Nephron (organoid): ENCODE data around the gene MED7.

ENCODE experiments used
- H3K27ac Mint-ChIP-seq, 3 experiments: 2 replicates each; pipeline ENCODE4 v1.8.0; 2020; ENCODE audit warnings: mixed read lengths in 3 of 3, mild to moderate bottlenecking in 2 of 3, moderate library complexity in 1 of 3
- H3K27me3 Mint-ChIP-seq: 2 replicates; pipeline ENCODE4 v1.8.0; 2021; ENCODE audit warnings: low read depth, mild to moderate bottlenecking, moderate library complexity, mixed read lengths
- H3K36me3 Mint-ChIP-seq: 2 replicates; pipeline ENCODE4 v1.8.0; 2020; ENCODE audit warnings: low read depth, mixed read lengths
- H3K4me1 Mint-ChIP-seq: 2 replicates; pipeline ENCODE4 v1.8.0; 2020; ENCODE audit warnings: mixed read lengths
- H3K4me3 Mint-ChIP-seq, 3 experiments: 2 replicates each; pipeline ENCODE4 v1.8.0; 2020; ENCODE audit warnings: mild to moderate bottlenecking in 3 of 3, mixed read lengths in 3 of 3, moderate library complexity in 2 of 3
- H3K9me3 Mint-ChIP-seq: 2 replicates; pipeline ENCODE4 v1.8.0; 2020; ENCODE audit warnings: mixed read lengths
- TF ChIP-seq, protein P1 (sequence below), 3 experiments: fragments of 200-600 bp; sonication (generic); IDR thresholded peaks; one replicate each; pipeline ENCODE4 v1.5.0; 2021; ENCODE audit warnings: antibody characterized with exemption in 3 of 3; ENCODE audit not compliant: unreplicated experiment in 3 of 3

Gene MED7

DNA sequence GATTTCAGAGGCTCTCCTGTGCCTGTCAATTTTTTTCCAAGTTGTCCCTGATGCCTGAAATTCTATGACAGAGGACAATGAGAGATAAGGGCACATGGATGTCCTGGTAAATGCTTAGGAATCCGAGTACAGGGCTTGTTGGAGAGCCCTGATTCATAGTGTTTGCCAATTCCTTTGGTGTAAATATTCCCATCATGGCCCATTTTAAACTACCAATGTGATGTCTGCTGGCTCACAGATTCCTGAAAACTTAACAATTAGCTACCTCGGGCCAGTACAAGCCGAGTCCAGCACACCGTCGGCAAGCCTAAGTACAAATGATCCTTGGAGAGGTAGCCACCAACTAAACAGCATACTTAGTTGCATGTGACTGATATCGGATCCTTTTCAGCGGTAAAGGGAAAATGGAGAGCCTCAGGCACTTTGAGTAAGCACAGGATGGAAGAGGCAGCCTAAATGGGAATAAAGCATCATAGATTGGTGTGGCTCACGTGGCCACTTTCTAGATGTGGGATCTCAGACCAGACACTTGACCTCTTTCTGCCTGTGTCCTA is 41.5 kb upstream of the MED7 start:
- Mint-ChIP-seq H3K36me3 (no peaks in the 10 kb centered on the region), H3K27ac (no peak overlapping the region), H3K27me3 (peaks cover 9% of the 10 kb centered on the region), H3K4me1 (no peaks in the 10 kb centered on the region), H3K9me3 (no peaks in the 10 kb centered on the region), H3K4me3 (no peak overlapping the region)
- TF ChIP-seq, protein P1, sequence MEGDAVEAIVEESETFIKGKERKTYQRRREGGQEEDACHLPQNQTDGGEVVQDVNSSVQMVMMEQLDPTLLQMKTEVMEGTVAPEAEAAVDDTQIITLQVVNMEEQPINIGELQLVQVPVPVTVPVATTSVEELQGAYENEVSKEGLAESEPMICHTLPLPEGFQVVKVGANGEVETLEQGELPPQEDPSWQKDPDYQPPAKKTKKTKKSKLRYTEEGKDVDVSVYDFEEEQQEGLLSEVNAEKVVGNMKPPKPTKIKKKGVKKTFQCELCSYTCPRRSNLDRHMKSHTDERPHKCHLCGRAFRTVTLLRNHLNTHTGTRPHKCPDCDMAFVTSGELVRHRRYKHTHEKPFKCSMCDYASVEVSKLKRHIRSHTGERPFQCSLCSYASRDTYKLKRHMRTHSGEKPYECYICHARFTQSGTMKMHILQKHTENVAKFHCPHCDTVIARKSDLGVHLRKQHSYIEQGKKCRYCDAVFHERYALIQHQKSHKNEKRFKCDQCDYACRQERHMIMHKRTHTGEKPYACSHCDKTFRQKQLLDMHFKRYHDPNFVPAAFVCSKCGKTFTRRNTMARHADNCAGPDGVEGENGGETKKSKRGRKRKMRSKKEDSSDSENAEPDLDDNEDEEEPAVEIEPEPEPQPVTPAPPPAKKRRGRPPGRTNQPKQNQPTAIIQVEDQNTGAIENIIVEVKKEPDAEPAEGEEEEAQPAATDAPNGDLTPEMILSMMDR (IDR thresholded peaks at IDR 0.05; ENCODE audit: unreplicated experiment in 3 of 3): no peak

DNA sequence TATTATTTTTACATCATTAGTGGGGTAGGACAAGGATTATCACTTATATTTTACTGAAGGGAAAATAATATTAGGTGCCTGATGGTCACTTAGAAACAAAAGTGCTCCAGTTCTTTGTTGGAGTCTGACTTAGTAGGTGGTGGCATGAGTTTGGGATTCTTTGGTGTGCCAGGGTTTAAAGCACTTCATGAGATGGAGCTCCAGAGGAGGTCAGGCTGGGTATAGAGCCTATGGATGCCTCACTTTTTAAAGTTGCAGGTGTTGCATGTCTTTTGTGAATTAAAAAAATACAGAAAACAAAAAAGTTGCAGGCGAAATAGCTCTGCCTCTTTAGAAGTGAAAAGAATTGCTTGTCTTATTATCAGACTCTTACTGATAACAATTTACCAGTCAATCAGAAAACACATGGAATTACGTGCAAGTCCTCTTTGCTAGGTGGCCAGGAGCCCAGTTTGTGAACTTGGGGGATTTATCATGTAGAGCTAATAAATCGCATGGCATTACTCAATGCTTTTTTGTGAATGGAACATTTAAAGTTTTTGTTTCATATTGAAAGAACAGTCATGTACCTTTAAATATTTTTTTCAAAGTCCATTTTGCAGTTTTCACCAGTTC is 39.6 kb upstream of the MED7 start:
- TF ChIP-seq, protein P1 (IDR thresholded peaks at IDR 0.05; ENCODE audit: unreplicated experiment in 3 of 3): no peak
- Mint-ChIP-seq H3K9me3 (no peaks in the 10 kb centered on the region), H3K27me3 (peaks cover 12% of the 10 kb centered on the region), H3K4me1 (no peaks in the 10 kb centered on the region), H3K4me3 (no peak overlapping the region), H3K36me3 (no peaks in the 10 kb centered on the region), H3K27ac (no peak overlapping the region)

- no peak within 1 kb of the TSS for H3K27ac Mint-ChIP-seq
- H3K9me3 Mint-ChIP-seq: no peaks in the 10 kb centered on the region
- no peaks in the 10 kb centered on the region for H3K36me3 Mint-ChIP-seq
- H3K4me3 Mint-ChIP-seq: no peak within 1 kb of the TSS
- TF ChIP-seq, protein P1 (IDR thresholded peaks at IDR 0.05; ENCODE audit: unreplicated experiment in 3 of 3): no peak
- peaks cover 9% of the 10 kb centered on the region for H3K27me3 Mint-ChIP-seq
- no peaks in the 10 kb centered on the region for H3K4me1 Mint-ChIP-seq
Measured at GRCh38 chr5:157180374-157181264, 38.0 kb upstream of the MED7 start, which contains the start of gene ITK. ITK (plus strand) TSS chr5:157180840; CDS start chr5:157180978, 138 bp downstream.

DNA sequence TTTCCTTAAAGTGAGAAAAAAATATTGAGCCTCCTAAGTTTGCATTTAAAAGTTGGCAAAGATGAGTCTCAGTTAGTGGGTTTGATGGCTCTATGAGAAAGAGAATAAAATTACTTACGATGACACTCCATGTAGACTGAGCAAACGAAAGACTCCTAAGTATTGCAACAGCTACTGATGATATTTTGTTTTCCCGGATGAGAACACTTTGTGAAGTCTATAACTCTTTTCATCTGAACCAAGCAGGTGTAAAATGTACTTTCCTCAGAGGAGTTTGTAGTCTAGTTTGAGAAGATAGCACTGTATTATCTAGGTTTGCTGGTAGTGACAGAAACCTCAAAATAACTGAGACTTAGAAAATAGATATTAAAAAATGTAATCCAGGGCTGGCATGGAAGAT is 36.3 kb upstream of the MED7 start:
- H3K4me1 Mint-ChIP-seq: no peaks in the 10 kb centered on the region
- no peak overlapping the region for H3K27ac Mint-ChIP-seq

DNA sequence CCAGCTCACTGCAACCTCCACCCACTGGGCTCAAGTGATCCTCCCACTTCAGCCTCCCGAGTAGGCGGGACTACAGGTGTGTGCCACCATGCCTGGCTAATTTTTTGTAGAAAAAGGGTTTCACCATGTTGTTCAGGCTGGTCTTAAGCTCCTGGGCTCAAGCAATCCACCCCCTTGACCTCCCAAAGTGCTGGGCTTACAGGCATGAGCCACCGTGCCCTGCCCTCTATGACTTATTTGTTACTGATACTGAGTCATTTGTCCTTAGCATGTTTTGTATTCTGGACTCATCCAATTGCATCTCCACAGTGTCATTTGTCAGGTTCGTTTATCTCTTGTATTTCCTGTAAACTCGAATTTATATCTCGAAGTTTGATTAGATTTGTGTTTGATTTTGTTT is 35.3 kb upstream of the MED7 start:
- TF ChIP-seq, protein P1 (IDR thresholded peaks at IDR 0.05; ENCODE audit: unreplicated experiment in 3 of 3): no peak
- Mint-ChIP-seq H3K9me3 (no peaks in the 10 kb centered on the region), H3K4me3 (no peak overlapping the region), H3K27ac (no peak overlapping the region), H3K27me3 (peaks cover 9% of the 10 kb centered on the region), H3K36me3 (no peaks in the 10 kb centered on the region), H3K4me1 (no peaks in the 10 kb centered on the region)

More for the DNA sequence above, 36.3 kb upstream of the MED7 start:
- Mint-ChIP-seq H3K36me3 (no peaks in the 10 kb centered on the region), H3K27me3 (peaks cover 9% of the 10 kb centered on the region), H3K9me3 (no peaks in the 10 kb centered on the region), H3K4me3 (no peak overlapping the region)
- TF ChIP-seq, protein P1 (IDR thresholded peaks at IDR 0.05; ENCODE audit: unreplicated experiment in 3 of 3): no peak
